NCI-H1694 (cell line): ENCODE measurements around the gene TBC1D8.

Experiments used
- DNase-seq: peaks from one replicate; lab custom pipeline; 2025; lab: John Stamatoyannopoulos, UW

TBC1D8 gene

GRCh38 chr2:100976061-100976460, 175.1 kb downstream of the TBC1D8 start:
- DNase-seq: no peak

DNA sequence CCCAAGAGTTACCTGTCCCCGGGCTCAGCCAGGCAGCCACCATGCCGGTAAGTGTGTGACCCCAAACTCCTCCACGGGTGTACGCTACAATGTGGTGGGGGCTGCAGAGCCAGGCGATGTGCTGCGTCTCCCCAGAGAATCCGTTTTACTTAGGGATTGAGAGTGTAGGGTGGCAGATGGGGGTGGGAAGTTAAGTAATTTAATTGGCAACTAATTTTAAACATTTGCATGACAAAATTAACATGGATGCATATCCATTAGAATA, 175.7 kb downstream of the TBC1D8 start:
- DNase-seq: no peak

DNA sequence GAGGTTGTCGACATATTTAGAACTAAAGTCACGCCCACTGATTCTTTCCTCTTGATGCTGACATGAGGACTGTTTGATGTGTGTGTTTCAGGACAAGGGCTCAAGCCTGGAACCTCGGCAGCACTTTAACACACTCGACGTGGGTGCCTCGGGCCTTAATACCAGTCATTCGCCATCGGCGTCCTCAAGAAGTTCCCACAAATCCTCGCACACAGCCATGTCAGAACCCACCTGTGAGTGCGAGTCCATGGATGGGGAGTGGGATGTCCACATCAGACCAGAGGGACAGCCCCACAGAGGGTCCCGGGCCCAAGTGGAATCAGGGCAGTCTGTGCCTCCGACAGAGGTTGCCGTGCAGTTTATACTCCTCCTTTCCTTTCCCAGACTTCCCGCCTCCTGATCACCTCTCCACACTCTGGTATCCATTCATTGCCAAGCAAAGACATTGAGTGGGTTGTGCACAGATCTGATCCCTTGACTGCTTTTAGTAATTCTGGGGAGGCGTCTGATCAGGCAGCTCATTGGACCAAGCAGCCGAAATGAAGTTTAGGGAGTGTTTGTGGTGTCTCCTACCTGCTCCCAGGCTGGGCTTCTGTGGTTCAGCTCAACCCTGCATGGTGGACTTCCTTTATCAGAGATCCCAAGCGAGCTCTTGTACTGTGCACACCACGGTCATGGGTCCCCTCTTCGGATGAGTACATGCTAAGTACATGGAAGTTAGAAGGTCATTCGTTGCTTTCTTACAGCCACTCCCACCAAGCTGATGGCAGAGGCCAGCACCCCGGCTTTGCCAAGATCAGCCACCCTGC, 176.3 kb downstream of the TBC1D8 start:
- no peak for DNase-seq

DNA sequence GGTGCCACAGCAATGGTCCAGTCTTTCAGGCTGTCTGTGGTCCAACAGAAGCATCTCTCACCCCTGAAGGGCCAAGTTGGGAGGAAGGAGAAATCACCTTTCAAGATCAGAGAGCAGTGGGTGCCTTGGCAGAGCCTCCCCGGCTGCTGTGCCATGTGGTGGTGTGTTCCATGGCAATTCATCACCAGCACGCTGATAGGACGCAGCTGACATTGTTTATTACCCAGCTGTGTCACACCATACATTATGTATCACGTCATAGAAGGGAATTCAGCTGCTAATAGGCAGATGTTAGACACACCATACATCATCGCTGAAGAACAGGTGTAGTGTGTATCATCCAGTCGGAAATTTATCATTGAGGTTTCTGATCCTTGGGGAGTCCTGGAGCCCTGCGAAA, 178.7 kb downstream of the TBC1D8 start:
- no peak for DNase-seq

DNA sequence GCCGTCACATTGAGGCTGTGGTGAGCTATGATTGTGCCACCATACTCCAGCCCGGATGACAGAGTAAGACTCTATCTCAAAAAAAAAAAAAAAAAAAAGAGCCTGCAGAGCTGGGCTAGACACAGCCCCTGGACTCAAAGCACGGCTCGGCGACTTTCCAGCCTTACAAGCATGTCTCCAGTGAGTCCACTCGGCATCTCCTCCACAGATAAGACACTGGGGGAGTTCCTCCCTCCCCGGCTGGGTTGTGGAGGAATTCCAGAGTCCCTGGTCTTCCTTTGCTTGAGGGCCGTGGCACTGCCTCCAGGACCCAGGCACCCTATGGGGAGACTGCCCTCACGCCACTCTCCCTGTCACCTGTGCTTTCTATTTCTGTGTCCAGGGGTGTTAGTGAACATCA, 180.0 kb downstream of the TBC1D8 start:
- no peak for DNase-seq

GRCh38 chr2:100969998-100970397, 181.2 kb downstream of the TBC1D8 start:
- no peak for DNase-seq

- no peak for DNase-seq
These were observed 182.7 kb downstream of the TBC1D8 start for GRCh38 chr2:100968146-100969145.

GRCh38 chr2:100967716-100968115, 183.5 kb downstream of the TBC1D8 start:
- no peak for DNase-seq

DNA sequence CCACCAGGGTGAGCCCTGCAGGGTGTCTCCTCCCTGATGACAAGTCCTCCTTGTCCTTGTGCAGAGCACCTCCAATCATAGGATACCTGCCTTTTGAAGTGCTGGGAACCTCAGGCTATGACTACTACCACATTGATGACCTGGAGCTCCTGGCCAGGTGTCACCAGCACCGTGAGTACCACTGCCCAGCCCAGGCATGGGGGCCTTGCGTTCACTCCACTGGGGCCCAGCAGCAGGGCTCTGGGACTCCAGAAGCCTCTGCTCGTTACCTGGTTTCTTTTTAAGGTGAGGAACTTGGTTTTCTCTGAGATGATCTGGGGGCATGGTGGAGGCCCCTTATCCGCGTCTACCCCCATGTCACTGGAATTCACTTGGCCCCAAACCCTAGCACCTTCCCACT, 185.6 kb downstream of the TBC1D8 start:
- no peak for DNase-seq

DNA sequence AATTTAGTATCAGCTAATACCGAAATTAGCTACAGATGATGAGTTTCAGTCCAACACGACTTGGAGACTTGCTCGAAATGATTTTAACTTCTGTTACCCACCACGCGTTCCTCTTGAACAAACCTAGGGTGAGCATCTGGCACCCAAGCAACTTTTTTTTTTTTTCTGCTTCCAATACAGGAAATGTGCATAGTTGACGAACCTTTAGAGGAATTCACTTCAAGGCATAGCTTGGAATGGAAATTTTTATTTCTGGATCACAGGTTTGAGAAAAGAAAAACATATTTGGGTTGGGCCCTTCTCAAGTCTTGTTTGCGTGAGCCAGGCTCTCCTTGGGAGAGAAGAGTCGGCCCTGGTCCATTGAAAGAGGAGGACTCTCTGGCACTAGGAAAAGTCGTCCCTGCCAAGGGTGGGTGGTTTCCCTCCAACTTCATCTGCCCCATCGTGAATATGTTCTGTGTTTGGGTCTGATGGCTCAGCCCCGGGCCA, 186.5 kb downstream of the TBC1D8 start:
- DNase-seq: no peak

GRCh38 chr2:100964222-100964621, 187.0 kb downstream of the TBC1D8 start:
- DNase-seq: no peak

DNA sequence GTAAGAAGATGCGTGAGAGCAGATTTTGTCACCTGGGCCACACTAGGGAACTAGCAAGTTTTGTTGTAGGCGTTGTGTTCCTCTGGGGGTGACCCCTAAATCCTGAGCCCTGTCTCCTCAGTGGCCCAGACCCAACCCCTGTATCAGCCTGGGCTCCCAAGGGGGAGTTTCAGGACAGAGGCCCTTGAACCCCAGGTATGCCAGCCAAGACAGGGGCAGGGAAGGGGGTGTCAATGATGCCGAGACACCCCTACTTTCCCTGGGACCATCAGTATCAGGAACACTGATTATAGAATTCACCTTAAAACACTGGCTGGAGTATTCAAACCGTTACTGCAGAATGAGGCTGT, 188.2 kb downstream of the TBC1D8 start:
- DNase-seq: no peak

DNA sequence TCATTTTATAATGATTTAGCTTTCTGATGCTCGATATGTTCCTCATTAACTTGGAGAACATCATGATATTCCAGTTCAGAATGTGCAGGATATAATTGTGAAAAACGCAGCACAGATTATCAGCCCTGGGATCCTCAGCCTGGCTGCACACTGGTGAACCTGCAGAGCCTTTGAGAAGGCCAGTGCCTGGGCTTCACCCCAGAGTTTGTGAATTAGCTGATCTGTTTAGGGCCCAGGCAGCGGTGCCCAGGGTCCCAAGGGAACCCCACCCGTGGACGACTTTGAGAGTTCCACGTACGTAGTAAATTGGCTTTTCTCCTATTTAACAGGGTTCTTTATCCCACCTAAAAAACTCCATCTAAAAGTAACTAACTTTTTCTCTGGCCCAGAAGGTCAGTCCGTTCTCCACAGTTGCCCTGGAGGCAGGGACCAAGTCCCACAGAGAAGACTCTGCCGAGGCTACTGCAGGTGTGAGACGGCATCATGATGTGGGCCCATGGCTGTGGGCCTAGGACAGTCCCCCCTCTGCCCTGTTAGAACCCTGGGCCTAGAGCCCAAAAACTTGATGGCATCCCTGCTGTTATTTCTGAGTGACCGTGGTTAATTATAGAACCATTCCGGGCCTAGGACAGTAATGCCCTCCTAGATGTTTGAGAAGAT, 188.7 kb downstream of the TBC1D8 start:
- no peak for DNase-seq

- no peak for DNase-seq
These were observed 190.5 kb downstream of the TBC1D8 start for GRCh38 chr2:100960688-100961087.

DNA sequence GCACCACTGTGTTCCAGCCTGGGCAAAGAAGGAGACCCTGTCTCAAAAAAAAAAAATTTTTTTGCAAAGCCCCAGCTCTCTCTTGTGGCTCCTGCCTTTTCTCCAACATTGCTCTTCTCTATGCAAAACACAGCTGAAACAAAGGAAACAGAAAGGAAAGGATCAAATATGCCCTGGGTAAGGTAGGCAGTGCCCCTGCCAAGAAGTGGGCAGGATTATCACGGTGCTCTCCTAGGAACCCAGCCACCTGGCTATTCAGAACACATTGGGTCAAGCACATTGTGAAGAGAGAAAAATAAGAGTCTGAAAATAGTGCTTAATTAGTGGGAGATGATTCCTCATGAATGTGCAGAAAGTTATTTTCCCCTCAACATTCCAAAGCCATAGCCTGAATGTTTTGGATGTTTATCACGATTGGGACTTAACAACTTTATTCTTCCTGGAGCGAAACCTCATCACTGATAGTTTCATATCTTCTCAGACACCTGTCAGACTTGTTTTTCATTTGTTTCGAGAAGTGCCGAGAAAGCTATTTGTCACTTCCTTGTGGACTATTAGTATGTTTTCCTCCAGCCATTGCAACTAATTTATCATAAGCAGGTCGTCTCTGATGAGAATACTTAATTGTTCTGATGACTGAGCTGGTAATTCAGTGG, 191.8 kb downstream of the TBC1D8 start:
- no peak for DNase-seq

DNA sequence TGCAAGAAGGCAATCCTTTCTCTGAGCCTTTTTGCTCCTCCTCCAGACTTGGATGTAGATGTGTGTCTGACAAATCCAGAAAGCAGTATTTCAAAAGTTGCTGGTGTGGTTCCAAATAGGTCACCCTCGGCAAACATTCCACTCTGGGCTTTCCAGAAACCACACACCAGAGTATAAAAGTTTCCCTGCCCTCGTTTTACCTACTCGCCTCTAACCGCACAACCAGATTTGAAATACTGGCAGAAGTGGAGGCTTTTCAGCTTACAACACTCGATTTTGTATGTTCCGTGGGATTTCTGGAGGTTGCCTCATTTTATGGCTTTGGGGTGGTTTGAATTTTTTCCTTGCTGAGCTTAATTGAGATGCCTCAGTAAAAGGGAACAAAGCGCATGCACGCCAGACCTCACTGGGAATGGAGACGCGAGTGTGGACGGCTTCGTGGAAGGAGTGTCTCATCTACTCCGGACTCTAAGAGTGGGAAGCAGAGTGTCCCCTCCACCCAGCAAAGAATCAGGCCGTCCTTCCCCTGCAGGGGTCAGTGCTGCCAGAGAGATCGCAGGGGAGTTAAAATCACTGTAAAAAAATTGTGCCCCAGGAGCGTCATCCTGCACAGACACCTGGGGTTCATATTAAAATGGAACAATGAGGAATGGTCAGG, 193.1 kb downstream of the TBC1D8 start:
- DNase-seq: no peak
